HUES6 (cell line): ENCODE data around the gene ABCA7.
"Not testable (repeated sequence)": the region's sequence is repeated elsewhere in the genome, so short reads cannot be mapped to it uniquely, and the experiment has no call there.

Experiments used
- H3K27ac ChIP-seq: 2 replicates; pipeline ENCODE4 v1.7.0; 2013; ENCODE audit warnings: low read depth, mild to moderate bottlenecking, low read length, inconsistent platforms
- H3K27me3 ChIP-seq: 2 replicates; pipeline ENCODE4 v1.6.1; 2013; ENCODE audit warnings: low read length; ENCODE audit not compliant: control insufficient read depth, insufficient read depth
- H3K36me3 ChIP-seq: 2 replicates; pipeline ENCODE4 v1.6.1; 2013; ENCODE audit warnings: low read length; ENCODE audit not compliant: control insufficient read depth, insufficient read depth
- H3K4me1 ChIP-seq: 2 replicates; pipeline ENCODE4 v1.6.1; 2013; ENCODE audit warnings: low read length; ENCODE audit not compliant: control insufficient read depth, insufficient read depth
- H3K4me3 ChIP-seq: 2 replicates; pipeline ENCODE4 v1.5.1; 2013; ENCODE audit warnings: low read depth, low read length
- H3K9ac ChIP-seq: one replicate; pipeline ENCODE4 v1.6.1; 2013; ENCODE audit warnings: mild to moderate bottlenecking, low read length
- H3K9me3 ChIP-seq: 2 replicates; pipeline ENCODE4 v1.6.1; 2013; ENCODE audit warnings: low read depth, low read length; ENCODE audit not compliant: control insufficient read depth, insufficient read depth

The ABCA7 gene

DNA sequence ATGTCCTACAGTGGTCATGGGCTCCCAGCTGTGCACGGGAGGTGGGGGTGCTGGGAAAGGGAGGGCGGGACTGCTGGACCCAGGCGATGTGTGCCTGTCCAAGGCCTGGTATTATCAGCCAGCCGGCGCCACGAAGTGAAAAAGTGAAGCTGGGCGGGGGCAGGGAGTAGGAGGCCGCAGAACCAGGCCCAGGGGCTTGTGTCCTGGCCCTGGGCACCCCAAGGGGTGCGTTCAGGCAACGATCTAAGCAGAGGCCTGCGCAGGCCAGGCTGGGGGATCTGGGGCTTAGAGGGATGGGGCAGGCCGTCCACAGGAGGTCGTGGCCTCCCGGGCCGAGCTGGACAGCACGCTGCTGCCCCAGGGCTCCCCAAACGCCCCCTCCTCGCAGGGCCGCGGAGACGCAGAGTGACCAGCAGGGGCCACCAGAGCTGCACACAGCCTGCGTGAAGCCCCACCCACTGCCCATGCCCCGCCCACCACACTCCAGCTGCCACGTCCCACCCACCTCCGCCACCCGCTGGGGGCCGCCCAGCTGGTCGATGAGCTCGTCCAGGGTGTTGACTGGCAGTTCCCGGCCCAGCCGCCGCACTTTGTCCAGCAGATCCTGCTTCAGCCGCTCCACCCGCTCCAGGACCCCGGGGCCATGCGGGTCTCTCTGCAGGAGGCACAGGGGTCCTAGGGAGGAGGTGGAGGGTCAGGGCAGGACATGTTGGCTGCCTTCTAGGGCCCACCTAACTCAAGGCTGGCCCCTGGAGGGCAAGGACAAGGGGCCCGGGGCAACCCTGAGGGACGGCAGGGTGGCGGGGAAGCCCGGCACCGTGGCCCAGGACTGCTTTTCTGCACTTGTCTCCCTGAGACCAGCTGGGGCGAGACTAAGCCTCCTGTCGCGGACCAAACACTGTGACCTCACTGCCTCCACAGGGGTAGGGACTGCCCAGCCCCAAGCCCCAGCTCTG lies 73.4 kb downstream of the ABCA7 start:
- Histone ChIP-seq H3K9me3 (no peaks in the 10 kb centered on the region), H3K4me3 (no peak overlapping the region), H3K4me1 (peaks cover 24% of the 10 kb centered on the region), H3K27ac (peak overlapping the region; percentile 35; the same call in 1 of the 2 replicates), H3K36me3 (peaks cover 54% of the 10 kb centered on the region), H3K9ac (no peak overlapping the region), H3K27me3 (no peaks in the 10 kb centered on the region)

DNA sequence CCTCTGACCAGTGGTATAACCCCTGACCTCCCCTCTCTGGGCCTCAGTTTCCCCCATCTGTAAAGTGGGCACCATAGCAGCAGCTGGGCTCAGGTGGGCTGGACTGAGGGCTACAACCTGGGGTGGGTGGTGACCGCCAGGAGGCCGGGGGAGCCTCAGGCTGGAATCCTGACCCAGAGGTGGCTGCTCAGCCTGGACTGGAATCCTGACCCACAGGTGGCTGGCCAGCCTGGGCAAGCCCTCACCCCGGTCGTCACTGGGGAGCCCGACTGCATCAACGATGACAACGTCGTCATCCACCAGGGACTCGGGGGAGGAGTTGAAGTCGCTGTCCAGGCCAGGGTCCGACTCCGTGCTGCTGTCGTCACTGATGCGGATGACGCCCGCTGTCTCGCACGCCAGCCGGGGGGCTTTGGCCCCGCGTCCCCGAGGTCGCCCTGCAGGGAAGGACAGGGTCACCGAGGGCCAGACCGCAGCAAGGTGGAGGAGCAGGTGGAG lies 74.1 kb downstream of the ABCA7 start:
- Histone ChIP-seq H3K27me3 (no peaks in the 10 kb centered on the region), H3K4me3 (no peak overlapping the region), H3K27ac (no peak overlapping the region), H3K36me3 (peaks cover 56% of the 10 kb centered on the region), H3K9me3 (no peaks in the 10 kb centered on the region), H3K9ac (no peak overlapping the region), H3K4me1 (peaks cover 24% of the 10 kb centered on the region)

DNA sequence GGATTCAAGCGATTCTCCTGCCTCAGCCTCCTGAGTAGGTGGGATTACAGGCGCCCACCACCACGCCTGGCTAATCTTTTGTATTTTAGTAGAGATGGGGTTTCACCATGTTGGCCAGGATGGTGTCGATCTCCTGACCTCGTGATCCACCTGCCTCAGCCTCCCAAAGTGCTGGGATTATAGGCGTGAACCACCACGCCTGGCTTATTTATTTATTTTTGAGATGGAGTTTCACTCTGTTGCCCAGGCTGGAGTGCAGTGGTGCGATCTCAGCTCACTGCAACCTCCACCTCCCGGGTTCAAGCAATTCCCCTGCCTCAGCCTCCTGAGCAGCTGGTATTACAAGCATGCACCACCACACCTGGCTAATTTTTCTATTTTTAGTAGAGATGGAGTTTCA lies 74.8 kb downstream of the ABCA7 start:
- not testable (repeated sequence) for H3K9me3 ChIP-seq, H3K27me3 ChIP-seq, H3K27ac ChIP-seq, H3K9ac ChIP-seq, H3K4me3 ChIP-seq
- H3K36me3 ChIP-seq = peaks cover 59% of the 10 kb centered on the region
- peaks cover 24% of the 10 kb centered on the region for H3K4me1 ChIP-seq
